GM18517 (cell line): ENCODE measurements around the gene MYO10.

Source experiments
- ATAC-seq: cut with Tn5 transposase; IDR thresholded peaks from one replicate; pipeline ENCODE4 v1.9.1; 2021; ENCODE audit warnings: mild to moderate bottlenecking, moderate library complexity; ENCODE audit not compliant: unreplicated experiment

The MYO10 gene

GRCh38 chr5:16918156-16918555, 17.9 kb downstream of the MYO10 start:
- no peak for ATAC-seq

- no peak for ATAC-seq
Measured at GRCh38 chr5:16916262-16916878, 19.7 kb downstream of the MYO10 start.

GRCh38 chr5:16914584-16914983, 21.5 kb downstream of the MYO10 start:
- no peak for ATAC-seq

GRCh38 chr5:16914108-16914435, 22.0 kb downstream of the MYO10 start:
- ATAC-seq: no peak

- ATAC-seq: no peak
Measured at GRCh38 chr5:16913187-16914107, 22.6 kb downstream of the MYO10 start.

GRCh38 chr5:16912080-16912479, 24.0 kb downstream of the MYO10 start:
- ATAC-seq: no peak

GRCh38 chr5:16909464-16909863, 26.6 kb downstream of the MYO10 start:
- ATAC-seq: no peak

- no peak for ATAC-seq
Measured at GRCh38 chr5:16907270-16907669, 28.8 kb downstream of the MYO10 start.

GRCh38 chr5:16906255-16906654, 29.8 kb downstream of the MYO10 start:
- no peak for ATAC-seq

- ATAC-seq: no peak
Measured at GRCh38 chr5:16903480-16904300, 32.4 kb downstream of the MYO10 start.

GRCh38 chr5:16902846-16903245, 33.2 kb downstream of the MYO10 start:
- ATAC-seq: no peak

GRCh38 chr5:16901021-16901644, 35.0 kb downstream of the MYO10 start:
- ATAC-seq: no peak

GRCh38 chr5:16899171-16899570, 36.9 kb downstream of the MYO10 start:
- no peak for ATAC-seq

GRCh38 chr5:16897800-16898199, 38.3 kb downstream of the MYO10 start:
- ATAC-seq: no peak

- ATAC-seq: no peak
Measured at GRCh38 chr5:16897284-16897704, 38.8 kb downstream of the MYO10 start.

GRCh38 chr5:16896767-16897166, 39.3 kb downstream of the MYO10 start:
- ATAC-seq: no peak

- no peak for ATAC-seq
Measured at GRCh38 chr5:16894236-16895057, 41.6 kb downstream of the MYO10 start.

- no peak for ATAC-seq
Measured at GRCh38 chr5:16891033-16891432, 45.1 kb downstream of the MYO10 start.

GRCh38 chr5:16889972-16890519, 46.0 kb downstream of the MYO10 start:
- no peak for ATAC-seq
